GM23338 (cell line): Measurements from ENCODE around the gene SAMD4A. TPM values are rescaled to one million over a fixed set of nuclear protein-coding genes. Genes with fewer than 3 reads are reported as not detected.

ENCODE experiments used
- ATAC-seq: fragments of 200-7000 bp; cut with Tn5 transposase; 3 replicates; pipeline ENCODE4 v1.9.1; 2020
- DNase-seq: peaks from one replicate; pipeline ENCODE4 v3.0.0-alpha.2; 2015; ENCODE audit warnings: low spot score
- H2AFZ ChIP-seq: fragments of 200-600 bp; sonication (generic); 2 replicates; pipeline ENCODE4 v1.8.0; 2016; ENCODE audit warnings: antibody characterized with exemption, mild to moderate bottlenecking, moderate library complexity
- H3F3A ChIP-seq: fragments of 200-600 bp; sonication (generic); replicated peaks from 2 replicates; pipeline ENCODE4 v1.8.0; 2017; ENCODE audit warnings: antibody characterized with exemption, mixed run types, low read depth
- H3K27ac ChIP-seq: fragments of 200-600 bp; sonication (generic); 2 replicates; pipeline ENCODE4 v1.6.1; 2016; ENCODE audit warnings: low read depth
- H3K27me3 ChIP-seq: fragments of 200-600 bp; sonication (generic); 2 replicates; pipeline ENCODE4 v1.8.0; 2016; ENCODE audit warnings: mild to moderate bottlenecking, mixed run types, moderate library complexity; ENCODE audit not compliant: insufficient read depth
- H3K36me3 ChIP-seq: fragments of 200-600 bp; sonication (generic); 2 replicates; pipeline ENCODE4 v1.8.0; 2016; ENCODE audit warnings: mild to moderate bottlenecking; ENCODE audit not compliant: insufficient read depth
- H3K4me1 ChIP-seq: fragments of 200-600 bp; sonication (generic); 2 replicates; pipeline ENCODE4 v1.8.0; 2016; ENCODE audit warnings: mild to moderate bottlenecking, moderate library complexity; ENCODE audit not compliant: insufficient read depth
- H3K4me2 ChIP-seq: fragments of 200-600 bp; sonication (generic); 2 replicates; pipeline ENCODE4 v1.7.1; 2017; ENCODE audit warnings: mixed run types
- H3K4me3 ChIP-seq: fragments of 200-600 bp; sonication (generic); 2 replicates; pipeline ENCODE4 v1.6.1; 2016; ENCODE audit warnings: mixed run types
- H3K79me2 ChIP-seq: fragments of 200-600 bp; sonication (generic); replicated peaks from 2 replicates; pipeline ENCODE4 v1.8.0; 2017; ENCODE audit warnings: mild to moderate bottlenecking; ENCODE audit not compliant: insufficient read depth
- H3K9me2 ChIP-seq: fragments of 200-600 bp; sonication (generic); 2 replicates; pipeline ENCODE4 v1.8.0; 2017; ENCODE audit not compliant: insufficient read depth
- H4K20me1 ChIP-seq: fragments of 200-600 bp; sonication (generic); replicated peaks from 2 replicates; pipeline ENCODE4 v1.8.0; 2017; ENCODE audit warnings: mild to moderate bottlenecking; ENCODE audit not compliant: insufficient read depth
- H3K27ac Mint-ChIP-seq: 2 replicates; pipeline ENCODE4 v1.8.0; 2020; ENCODE audit warnings: inconsistent platforms, mild to moderate bottlenecking, moderate library complexity, mixed read lengths
- H3K27me3 Mint-ChIP-seq: 3 replicates; pipeline ENCODE4 v1.8.0; 2022; ENCODE audit warnings: low read depth, mild to moderate bottlenecking, moderate library complexity, mixed read lengths, inconsistent platforms; ENCODE audit not compliant: insufficient read depth, poor library complexity
- H3K36me3 Mint-ChIP-seq: 3 replicates; pipeline ENCODE4 v1.8.0; 2021; ENCODE audit warnings: low read depth, mild to moderate bottlenecking, inconsistent platforms, moderate library complexity, mixed read lengths
- H3K4me1 Mint-ChIP-seq: 3 replicates; pipeline ENCODE4 v1.8.0; 2020; ENCODE audit warnings: mild to moderate bottlenecking, inconsistent platforms, mixed read lengths
- H3K4me3 Mint-ChIP-seq: 3 replicates; pipeline ENCODE4 v1.8.0; 2021; ENCODE audit warnings: moderate library complexity, mild to moderate bottlenecking, inconsistent platforms, mixed read lengths
- H3K9me3 Mint-ChIP-seq: 3 replicates; pipeline ENCODE4 v1.8.0; 2020; ENCODE audit warnings: moderate library complexity, mild to moderate bottlenecking, inconsistent platforms, mixed read lengths
- CREB1 ChIP-seq: fragments of 250-450 bp; sonication (Bioruptor Pico); IDR thresholded peaks from 2 replicates; pipeline ENCODE4 v1.5.0; 2020; ENCODE audit warnings: low read depth, mild to moderate bottlenecking, moderate library complexity
- EZH2 ChIP-seq: fragments of 200-600 bp; sonication (generic); IDR thresholded peaks from one replicate; pipeline ENCODE4 v1.8.0; 2017; ENCODE audit warnings: antibody characterized with exemption, mild to moderate bottlenecking, low read depth; ENCODE audit not compliant: unreplicated experiment
- EZH2phosphoT487 ChIP-seq: fragments of 200-600 bp; sonication (generic); IDR thresholded peaks from one replicate; pipeline ENCODE4 v1.8.1; 2018; ENCODE audit warnings: antibody characterized with exemption; ENCODE audit not compliant: unreplicated experiment
- JUNB ChIP-seq: IDR thresholded peaks from one replicate; pipeline ENCODE4 v1.6.1; 2016; ENCODE audit warnings: antibody characterized with exemption; ENCODE audit not compliant: unreplicated experiment
- NANOG ChIP-seq: IDR thresholded peaks from 2 replicates; pipeline ENCODE4 v1.6.1; 2016; ENCODE audit warnings: antibody characterized with exemption, borderline replicate concordance
- STAT1 ChIP-seq: IDR thresholded peaks from one replicate; pipeline ENCODE4 v1.6.1; 2016; ENCODE audit warnings: antibody characterized with exemption; ENCODE audit not compliant: unreplicated experiment
- ZNF114 ChIP-seq: fragments of 250-450 bp; sonication (Bioruptor Pico); IDR thresholded peaks from 2 replicates; pipeline ENCODE4 v1.5.0; 2020; ENCODE audit warnings: mild to moderate bottlenecking, moderate library complexity
- ZNF331 ChIP-seq: fragments of 250-450 bp; sonication (Bioruptor Pico); IDR thresholded peaks from 2 replicates; pipeline ENCODE4 v1.5.0; 2020; ENCODE audit warnings: low read depth, mild to moderate bottlenecking, moderate library complexity
- polyA plus RNA-seq: library from polyadenylated mRNA; unstranded; fragments of >200 nt; fragmentation: Nextera tagmentation; extraction: Ambion mirVana; gene quantifications from 2 replicates; pipeline ENCODE4 v1.2.1, GENCODE V29; 2016
- total RNA-seq: library from RNA; depleted of rRNA; stranded (reverse); fragments of >200 nt; shearing (Covaris generic); gene quantifications from 2 replicates; pipeline ENCODE4 v1.2.3, GENCODE V29; 2014
- TF ChIP-seq, protein P1 (sequence below), 2 experiments: fragments of 200-600 bp in 1 of 2; sonication (generic) in 1 of 2; conservative IDR thresholded peaks; 2 replicates each; pipeline versions ENCODE4 v1.5.1 to v1.6.1; 2016 to 2017; ENCODE audit warnings: antibody characterized with exemption in 2 of 2, low read depth in 2 of 2, mild to moderate bottlenecking in 2 of 2, moderate library complexity in 1 of 2
- TF ChIP-seq, protein P2 (sequence below): fragments of 250-450 bp; sonication (Bioruptor Pico); IDR thresholded peaks from 2 replicates; pipeline ENCODE4 v1.5.0; 2020; ENCODE audit warnings: mild to moderate bottlenecking, moderate library complexity
- TF ChIP-seq, protein P3 (sequence below): IDR thresholded peaks from one replicate; pipeline ENCODE4 v1.6.1; 2018; ENCODE audit warnings: antibody characterized with exemption; ENCODE audit not compliant: unreplicated experiment

Gene SAMD4A
- total and polyA plus RNA-seq, 2 experiments from 2014 or later: 1.6 to 6.9 TPM

DNA sequence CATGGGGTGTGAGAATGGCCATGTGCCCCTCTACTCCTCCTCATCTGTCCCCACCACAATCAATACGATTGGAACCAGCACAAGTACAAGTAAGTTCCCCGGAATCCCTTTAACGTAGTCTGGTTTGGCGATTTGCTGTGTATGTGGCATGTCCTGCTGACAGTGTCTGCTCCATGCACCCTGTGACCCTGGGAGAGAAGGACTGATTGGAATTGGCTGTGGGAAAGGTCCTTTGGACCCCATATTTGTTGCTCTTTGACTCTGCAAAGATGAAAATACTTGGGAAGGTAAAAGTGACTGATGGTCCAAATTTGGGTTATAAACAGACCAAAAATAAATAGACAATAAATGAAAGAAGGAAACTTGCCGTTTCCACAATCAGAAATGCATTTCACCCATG is 135.6 kb downstream of the SAMD4A start:
- H3K4me3 Mint-ChIP-seq: no peak overlapping the region
- Histone ChIP-seq H3F3A (no peaks in the 10 kb centered on the region), H3K4me3 (no peak overlapping the region), H3K4me2 (no peak overlapping the region), H4K20me1 (no peaks in the 10 kb centered on the region), H2AFZ (no peak overlapping the region), H3K79me2 (no peaks in the 10 kb centered on the region), H3K9me2 (no peaks in the 10 kb centered on the region; the same call in 1 of the 2 replicates), H3K4me1 (0 out of 2 replicates have a peak, but pooled peaks cover 8% of the 10 kb centered on the region), H3K36me3 (no peaks in the 10 kb centered on the region), H3K27ac (no peak overlapping the region), H3K27me3 (no peaks in the 10 kb centered on the region; the same call in 1 of the 2 replicates)
- TF ChIP-seq STAT1: no peak
- TF ChIP-seq, protein P1, sequence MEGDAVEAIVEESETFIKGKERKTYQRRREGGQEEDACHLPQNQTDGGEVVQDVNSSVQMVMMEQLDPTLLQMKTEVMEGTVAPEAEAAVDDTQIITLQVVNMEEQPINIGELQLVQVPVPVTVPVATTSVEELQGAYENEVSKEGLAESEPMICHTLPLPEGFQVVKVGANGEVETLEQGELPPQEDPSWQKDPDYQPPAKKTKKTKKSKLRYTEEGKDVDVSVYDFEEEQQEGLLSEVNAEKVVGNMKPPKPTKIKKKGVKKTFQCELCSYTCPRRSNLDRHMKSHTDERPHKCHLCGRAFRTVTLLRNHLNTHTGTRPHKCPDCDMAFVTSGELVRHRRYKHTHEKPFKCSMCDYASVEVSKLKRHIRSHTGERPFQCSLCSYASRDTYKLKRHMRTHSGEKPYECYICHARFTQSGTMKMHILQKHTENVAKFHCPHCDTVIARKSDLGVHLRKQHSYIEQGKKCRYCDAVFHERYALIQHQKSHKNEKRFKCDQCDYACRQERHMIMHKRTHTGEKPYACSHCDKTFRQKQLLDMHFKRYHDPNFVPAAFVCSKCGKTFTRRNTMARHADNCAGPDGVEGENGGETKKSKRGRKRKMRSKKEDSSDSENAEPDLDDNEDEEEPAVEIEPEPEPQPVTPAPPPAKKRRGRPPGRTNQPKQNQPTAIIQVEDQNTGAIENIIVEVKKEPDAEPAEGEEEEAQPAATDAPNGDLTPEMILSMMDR (conservative IDR thresholded peaks at IDR 0.05; ENCODE audit: low read depth in 2 of 2): no peak
- TF ChIP-seq EZH2: no peak
- TF ChIP-seq, protein P2, sequence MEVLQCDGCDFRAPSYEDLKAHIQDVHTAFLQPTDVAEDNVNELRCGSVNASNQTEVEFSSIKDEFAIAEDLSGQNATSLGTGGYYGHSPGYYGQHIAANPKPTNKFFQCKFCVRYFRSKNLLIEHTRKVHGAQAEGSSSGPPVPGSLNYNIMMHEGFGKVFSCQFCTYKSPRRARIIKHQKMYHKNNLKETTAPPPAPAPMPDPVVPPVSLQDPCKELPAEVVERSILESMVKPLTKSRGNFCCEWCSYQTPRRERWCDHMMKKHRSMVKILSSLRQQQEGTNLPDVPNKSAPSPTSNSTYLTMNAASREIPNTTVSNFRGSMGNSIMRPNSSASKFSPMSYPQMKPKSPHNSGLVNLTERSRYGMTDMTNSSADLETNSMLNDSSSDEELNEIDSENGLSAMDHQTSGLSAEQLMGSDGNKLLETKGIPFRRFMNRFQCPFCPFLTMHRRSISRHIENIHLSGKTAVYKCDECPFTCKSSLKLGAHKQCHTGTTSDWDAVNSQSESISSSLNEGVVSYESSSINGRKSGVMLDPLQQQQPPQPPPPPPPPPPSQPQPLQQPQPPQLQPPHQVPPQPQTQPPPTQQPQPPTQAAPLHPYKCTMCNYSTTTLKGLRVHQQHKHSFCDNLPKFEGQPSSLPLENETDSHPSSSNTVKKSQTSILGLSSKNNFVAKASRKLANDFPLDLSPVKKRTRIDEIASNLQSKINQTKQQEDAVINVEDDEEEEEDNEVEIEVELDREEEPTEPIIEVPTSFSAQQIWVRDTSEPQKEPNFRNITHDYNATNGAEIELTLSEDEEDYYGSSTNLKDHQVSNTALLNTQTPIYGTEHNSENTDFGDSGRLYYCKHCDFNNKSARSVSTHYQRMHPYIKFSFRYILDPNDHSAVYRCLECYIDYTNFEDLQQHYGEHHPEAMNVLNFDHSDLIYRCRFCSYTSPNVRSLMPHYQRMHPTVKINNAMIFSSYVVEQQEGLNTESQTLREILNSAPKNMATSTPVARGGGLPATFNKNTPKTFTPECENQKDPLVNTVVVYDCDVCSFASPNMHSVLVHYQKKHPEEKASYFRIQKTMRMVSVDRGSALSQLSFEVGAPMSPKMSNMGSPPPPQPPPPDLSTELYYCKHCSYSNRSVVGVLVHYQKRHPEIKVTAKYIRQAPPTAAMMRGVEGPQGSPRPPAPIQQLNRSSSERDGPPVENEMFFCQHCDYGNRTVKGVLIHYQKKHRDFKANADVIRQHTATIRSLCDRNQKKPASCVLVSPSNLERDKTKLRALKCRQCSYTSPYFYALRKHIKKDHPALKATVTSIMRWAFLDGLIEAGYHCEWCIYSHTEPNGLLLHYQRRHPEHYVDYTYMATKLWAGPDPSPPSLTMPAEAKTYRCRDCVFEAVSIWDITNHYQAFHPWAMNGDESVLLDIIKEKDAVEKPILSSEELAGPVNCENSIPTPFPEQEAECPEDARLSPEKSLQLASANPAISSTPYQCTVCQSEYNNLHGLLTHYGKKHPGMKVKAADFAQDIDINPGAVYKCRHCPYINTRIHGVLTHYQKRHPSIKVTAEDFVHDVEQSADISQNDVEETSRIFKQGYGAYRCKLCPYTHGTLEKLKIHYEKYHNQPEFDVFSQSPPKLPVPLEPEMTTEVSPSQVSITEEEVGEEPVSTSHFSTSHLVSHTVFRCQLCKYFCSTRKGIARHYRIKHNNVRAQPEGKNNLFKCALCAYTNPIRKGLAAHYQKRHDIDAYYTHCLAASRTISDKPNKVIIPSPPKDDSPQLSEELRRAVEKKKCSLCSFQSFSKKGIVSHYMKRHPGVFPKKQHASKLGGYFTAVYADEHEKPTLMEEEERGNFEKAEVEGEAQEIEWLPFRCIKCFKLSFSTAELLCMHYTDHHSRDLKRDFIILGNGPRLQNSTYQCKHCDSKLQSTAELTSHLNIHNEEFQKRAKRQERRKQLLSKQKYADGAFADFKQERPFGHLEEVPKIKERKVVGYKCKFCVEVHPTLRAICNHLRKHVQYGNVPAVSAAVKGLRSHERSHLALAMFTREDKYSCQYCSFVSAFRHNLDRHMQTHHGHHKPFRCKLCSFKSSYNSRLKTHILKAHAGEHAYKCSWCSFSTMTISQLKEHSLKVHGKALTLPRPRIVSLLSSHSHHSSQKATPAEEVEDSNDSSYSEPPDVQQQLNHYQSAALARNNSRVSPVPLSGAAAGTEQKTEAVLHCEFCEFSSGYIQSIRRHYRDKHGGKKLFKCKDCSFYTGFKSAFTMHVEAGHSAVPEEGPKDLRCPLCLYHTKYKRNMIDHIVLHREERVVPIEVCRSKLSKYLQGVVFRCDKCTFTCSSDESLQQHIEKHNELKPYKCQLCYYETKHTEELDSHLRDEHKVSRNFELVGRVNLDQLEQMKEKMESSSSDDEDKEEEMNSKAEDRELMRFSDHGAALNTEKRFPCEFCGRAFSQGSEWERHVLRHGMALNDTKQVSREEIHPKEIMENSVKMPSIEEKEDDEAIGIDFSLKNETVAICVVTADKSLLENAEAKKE (CRISPR knock-in tag): no peak
- TF ChIP-seq JUNB: no peak
- no peak for TF ChIP-seq NANOG
- no peak for TF ChIP-seq ZNF331 (CRISPR knock-in tag)
- no peak for TF ChIP-seq ZNF114 (CRISPR knock-in tag)
- no peak for TF ChIP-seq EZH2phosphoT487
- TF ChIP-seq, protein P3, sequence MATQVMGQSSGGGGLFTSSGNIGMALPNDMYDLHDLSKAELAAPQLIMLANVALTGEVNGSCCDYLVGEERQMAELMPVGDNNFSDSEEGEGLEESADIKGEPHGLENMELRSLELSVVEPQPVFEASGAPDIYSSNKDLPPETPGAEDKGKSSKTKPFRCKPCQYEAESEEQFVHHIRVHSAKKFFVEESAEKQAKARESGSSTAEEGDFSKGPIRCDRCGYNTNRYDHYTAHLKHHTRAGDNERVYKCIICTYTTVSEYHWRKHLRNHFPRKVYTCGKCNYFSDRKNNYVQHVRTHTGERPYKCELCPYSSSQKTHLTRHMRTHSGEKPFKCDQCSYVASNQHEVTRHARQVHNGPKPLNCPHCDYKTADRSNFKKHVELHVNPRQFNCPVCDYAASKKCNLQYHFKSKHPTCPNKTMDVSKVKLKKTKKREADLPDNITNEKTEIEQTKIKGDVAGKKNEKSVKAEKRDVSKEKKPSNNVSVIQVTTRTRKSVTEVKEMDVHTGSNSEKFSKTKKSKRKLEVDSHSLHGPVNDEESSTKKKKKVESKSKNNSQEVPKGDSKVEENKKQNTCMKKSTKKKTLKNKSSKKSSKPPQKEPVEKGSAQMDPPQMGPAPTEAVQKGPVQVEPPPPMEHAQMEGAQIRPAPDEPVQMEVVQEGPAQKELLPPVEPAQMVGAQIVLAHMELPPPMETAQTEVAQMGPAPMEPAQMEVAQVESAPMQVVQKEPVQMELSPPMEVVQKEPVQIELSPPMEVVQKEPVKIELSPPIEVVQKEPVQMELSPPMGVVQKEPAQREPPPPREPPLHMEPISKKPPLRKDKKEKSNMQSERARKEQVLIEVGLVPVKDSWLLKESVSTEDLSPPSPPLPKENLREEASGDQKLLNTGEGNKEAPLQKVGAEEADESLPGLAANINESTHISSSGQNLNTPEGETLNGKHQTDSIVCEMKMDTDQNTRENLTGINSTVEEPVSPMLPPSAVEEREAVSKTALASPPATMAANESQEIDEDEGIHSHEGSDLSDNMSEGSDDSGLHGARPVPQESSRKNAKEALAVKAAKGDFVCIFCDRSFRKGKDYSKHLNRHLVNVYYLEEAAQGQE: no peak
- TF ChIP-seq CREB1 (CRISPR knock-in tag): no peak
- no peak for DNase-seq
- no peak overlapping the region for H3K27ac Mint-ChIP-seq
- peaks cover 12% of the 10 kb centered on the region for H3K4me1 Mint-ChIP-seq
- H3K9me3 Mint-ChIP-seq: no peaks in the 10 kb centered on the region
- H3K27me3 Mint-ChIP-seq: no peaks in the 10 kb centered on the region
- no peaks in the 10 kb centered on the region for H3K36me3 Mint-ChIP-seq
- no peak for ATAC-seq
